HCT116 (cell line): ENCODE results near the gene PTPN4. TPM values are rescaled to one million over a fixed set of nuclear protein-coding genes. Genes with fewer than 3 reads are reported as not detected.
A peak's percentile ranks its signal among the peaks of the same experiment; 100 is the strongest.

Experiments used
- ATAC-seq: fragments of 200-7000 bp; cut with Tn5 transposase; 2 replicates; pipeline ENCODE4 v1.9.1; 2020; ENCODE audit warnings: mild to moderate bottlenecking, moderate library complexity
- BruUV-seq: library from RNA; stranded (reverse); fragments of 400-500 nt; replicated peaks from 2 replicates; lab custom pipeline; 2021; lab: Mats Ljungman, UMichigan
- CTCF ChIA-PET: fragments of 300-600 bp; sonication (Branson Sonifier 250); formaldehyde crosslinking; loops from one replicate; lab custom pipeline; 2021; ENCODE audit warnings: antibody characterized with exemption; lab: Charles Lee
- POLR2A ChIA-PET: fragments of 300-600, 350-600 bp; sonication (Branson Sonifier 250); formaldehyde crosslinking; loops from one replicate; lab custom pipeline; 2021; ENCODE audit warnings: antibody characterized with exemption; lab: Charles Lee
- RAD21 ChIA-PET, 2 experiments: fragments of 300-600 bp; sonication (Branson Sonifier 250); formaldehyde crosslinking; loops; one replicate each; lab custom pipeline; 2023; ENCODE audit warnings: low total read pairs in 2 of 2; ENCODE audit not compliant: uncharacterized antibody in 2 of 2, unreplicated experiment in 2 of 2, low non-redundant PET in 1 of 2; lab: Charles Lee
- DNase-seq: peaks from one replicate; pipeline ENCODE4 v3.0.0-alpha.2; 2010; ENCODE audit warnings: low read depth, low spot score
- H2AFZ ChIP-seq: fragments of 200-600 bp; shearing (Covaris generic), sonication (generic); 2 replicates; pipeline ENCODE4 v1.6.1; 2017; ENCODE audit warnings: low read depth, mixed run types, mixed read lengths, antibody characterized with exemption, low read length; ENCODE audit not compliant: poor library complexity, severe bottlenecking
- H3K27ac ChIP-seq: 2 replicates; pipeline ENCODE4 v1.5.1; 2012; ENCODE audit warnings: low read depth, low read length
- H3K27me3 ChIP-seq: fragments of 200-600 bp; sonication (generic); 2 replicates; pipeline ENCODE4 v1.6.1; 2016; ENCODE audit warnings: mixed run types, low read length, mixed read lengths; ENCODE audit not compliant: insufficient read depth
- H3K36me3 ChIP-seq, 2 experiments: fragments of 200-500 bp in 1 of 2; fragments of 200-600 bp in 1 of 2; sonication (Bioruptor generic) in 1 of 2; sonication (generic) in 1 of 2; 2 replicates each; pipeline versions ENCODE4 v1.5.1 to v1.6.1; 2014 to 2016; ENCODE audit warnings: low read length in 2 of 2, inconsistent platforms in 1 of 2, mixed read lengths in 1 of 2, mixed run types in 1 of 2; ENCODE audit not compliant: insufficient read depth in 2 of 2, control insufficient read depth in 1 of 2
- H3K4me1 ChIP-seq, 2 experiments: fragments of 200-600 bp in 1 of 2; sonication (generic) in 1 of 2; 2 replicates each; pipeline versions ENCODE4 v1.5.1 to v1.6.1; 2012 to 2017; ENCODE audit warnings: low read length in 2 of 2, inconsistent platforms in 1 of 2, mild to moderate bottlenecking in 1 of 2, mixed read lengths in 1 of 2, mixed run types in 1 of 2, moderate library complexity in 1 of 2; ENCODE audit not compliant: insufficient read depth in 2 of 2, control insufficient read depth in 1 of 2
- H3K4me2 ChIP-seq: fragments of 200-600 bp; sonication (generic); 2 replicates; pipeline ENCODE4 v1.6.1; 2017; ENCODE audit warnings: mixed run types, low read length, mixed read lengths
- H3K4me3 ChIP-seq, 2 experiments: fragments of 200-600 bp in 1 of 2; sonication (generic) in 1 of 2; replicated peaks in 1 of 2; 2 replicates each; pipeline ENCODE4 v1.5.1; 2011 to 2016; ENCODE audit warnings: low read length in 2 of 2, control low read depth in 1 of 2, low read depth in 1 of 2, mild to moderate bottlenecking in 1 of 2, mixed read lengths in 1 of 2, mixed run types in 1 of 2
- H3K79me2 ChIP-seq: fragments of 200-600 bp; sonication (generic); 2 replicates; pipeline ENCODE4 v1.6.1; 2017; ENCODE audit warnings: mild to moderate bottlenecking, mixed run types, low read length, moderate library complexity, mixed read lengths; ENCODE audit not compliant: insufficient read depth
- H3K9ac ChIP-seq: fragments of 200-600 bp; sonication (generic); 2 replicates; pipeline ENCODE4 v1.6.1; 2016; ENCODE audit warnings: low read length, mixed read lengths
- H3K9me2 ChIP-seq: fragments of 200-600 bp; sonication (generic), shearing (Covaris generic); 2 replicates; pipeline ENCODE4 v1.6.1; 2017; ENCODE audit warnings: mixed run types, mild to moderate bottlenecking, moderate library complexity; ENCODE audit not compliant: insufficient read depth
- H3K9me3 ChIP-seq, 2 experiments: fragments of 200-500 bp in 1 of 2; fragments of 200-600 bp in 1 of 2; sonication (Bioruptor generic) in 1 of 2; sonication (generic) in 1 of 2; 2 replicates each; pipeline ENCODE4 v1.6.1; 2014 to 2017; ENCODE audit warnings: low read length in 2 of 2, mixed read lengths in 2 of 2, inconsistent platforms in 1 of 2, low read depth in 1 of 2, mild to moderate bottlenecking in 1 of 2, mixed run types in 1 of 2, moderate library complexity in 1 of 2; ENCODE audit not compliant: control insufficient read depth in 1 of 2, insufficient read depth in 1 of 2
- H4K20me1 ChIP-seq: fragments of 200-600 bp; sonication (generic), shearing (Covaris generic); 2 replicates; pipeline ENCODE4 v1.6.1; 2017; ENCODE audit warnings: mixed run types, mild to moderate bottlenecking, moderate library complexity; ENCODE audit not compliant: insufficient read depth
- CBX3 ChIP-seq: IDR thresholded peaks from 2 replicates; pipeline ENCODE4 v1.6.1; 2012; ENCODE audit warnings: low read depth
- CEBPB ChIP-seq: IDR thresholded peaks from 2 replicates; pipeline ENCODE4 v1.6.1; 2012; ENCODE audit warnings: low read depth
- CTCF ChIP-seq, 3 experiments: fragments of 200-600 bp in 1 of 3; sonication (generic) in 1 of 3; IDR thresholded peaks in 2 of 3; conservative IDR thresholded peaks in 1 of 3; 2 replicates each; pipeline ENCODE4 v1.5.1; 2012 to 2017; ENCODE audit warnings: low read depth in 2 of 3, low read length in 2 of 3, antibody characterized with exemption in 1 of 3, borderline replicate concordance in 1 of 3, control low read depth in 1 of 3, mild to moderate bottlenecking in 1 of 3, mixed read lengths in 1 of 3, mixed run types in 1 of 3, moderate library complexity in 1 of 3; ENCODE audit not compliant: insufficient read depth in 1 of 3
- EGR1 ChIP-seq: IDR thresholded peaks from 2 replicates; pipeline ENCODE4 v1.6.1; 2012; ENCODE audit warnings: low read depth
- EZH2 ChIP-seq: fragments of 200-600 bp; sonication (generic); IDR thresholded peaks from 2 replicates; pipeline ENCODE4 v1.6.1; 2017; ENCODE audit warnings: antibody characterized with exemption, mixed run types
- EZH2phosphoT487 ChIP-seq: fragments of 200-600 bp; IDR thresholded peaks from 2 replicates; pipeline ENCODE4 v1.6.1; 2018; ENCODE audit warnings: antibody characterized with exemption, borderline replicate concordance
- FOSL1 ChIP-seq: IDR thresholded peaks from 2 replicates; pipeline ENCODE4 v1.6.1; 2012; ENCODE audit warnings: low read depth
- JUND ChIP-seq: IDR thresholded peaks from 2 replicates; pipeline ENCODE4 v1.6.1; 2012
- POLR2A ChIP-seq: IDR thresholded peaks from 2 replicates; pipeline ENCODE4 v1.7.0; 2011; ENCODE audit warnings: borderline replicate concordance; ENCODE audit not compliant: insufficient read depth, insufficient read length; ENCODE audit errors: extremely low read depth
- POLR2AphosphoS5 ChIP-seq: IDR thresholded peaks from 2 replicates; pipeline ENCODE4 v1.6.1; 2011; ENCODE audit warnings: mild to moderate bottlenecking, low read depth, low read length, moderate library complexity
- RAD21 ChIP-seq: IDR thresholded peaks from 2 replicates; pipeline ENCODE4 v1.6.1; 2012; ENCODE audit warnings: low read depth, mild to moderate bottlenecking
- REST ChIP-seq: IDR thresholded peaks from 2 replicates; pipeline ENCODE4 v1.6.1; 2012; ENCODE audit warnings: low read depth
- SIN3A ChIP-seq: IDR thresholded peaks from 2 replicates; pipeline ENCODE4 v1.6.1; 2012; ENCODE audit warnings: low read depth
- YY1 ChIP-seq: IDR thresholded peaks from 2 replicates; pipeline ENCODE4 v1.6.1; 2011; ENCODE audit warnings: low read length, low read depth, moderate library complexity, mild to moderate bottlenecking; ENCODE audit not compliant: insufficient replicate concordance; ENCODE audit errors: extremely low read depth
- intact Hi-C: fragments of 100-400 bp; cut with micrococcal nuclease; formaldehyde crosslinking; loops from 2 replicates; pipeline ENCODE4 v1.10.0; 2022
- total RNA-seq: library from RNA; stranded (reverse); gene quantifications from one replicate; pipeline ENCODE4 v1.2.1, GENCODE V29; 2021; ENCODE audit not compliant: unreplicated experiment

PTPN4 gene
- total RNA-seq, 1 experiment from 2014 or later: 38.4 TPM

GRCh38 chr2:119759451-119760236 is at the start of gene PTPN4 (continued):
- TF ChIP-seq POLR2AphosphoS5 (peak; percentile 88), YY1 (peak; percentile 92)

GRCh38 chr2:119710281-119710680 is 49.4 kb upstream of the PTPN4 start:
- Histone ChIP-seq H3K79me2 (no peaks in the 10 kb centered on the region), H4K20me1 (no peaks in the 10 kb centered on the region), H3K27ac (no peak overlapping the region), H3K27me3 (no peaks in the 10 kb centered on the region), H3K4me2 (no peak overlapping the region), H3K9me3 (peaks cover 0 to 3% of the 10 kb centered on the region in 2 experiments; a peak in 1 of 4 replicates), H3K9me2 (no peaks in the 10 kb centered on the region), H2AFZ (no peak overlapping the region), H3K9ac (no peak overlapping the region), H3K36me3 (no peaks in the 10 kb centered on the region), H3K4me1 (no peaks in the 10 kb centered on the region), H3K4me3 (no peak overlapping the region)
- ChIA-PET CTCF (no interaction called here), RAD21 (no interaction called here), POLR2A (no interaction called here)
- ATAC-seq (no peak), DNase-seq (no peak)
- TF ChIP-seq CEBPB: no peak
- TF ChIP-seq POLR2AphosphoS5: no peak
- no peak for TF ChIP-seq EGR1
- TF ChIP-seq EZH2: no peak
- no peak for TF ChIP-seq EZH2phosphoT487
- TF ChIP-seq JUND: no peak
- TF ChIP-seq YY1: no peak
- no TSS peak for BruUV-seq
- intact Hi-C loops: no loop called here

GRCh38 chr2:119711352-119711751 is 48.4 kb upstream of the PTPN4 start:
- intact Hi-C loops: no loop called here
- no peak overlapping the region for H3K9ac ChIP-seq
- H3K4me2 ChIP-seq: no peak overlapping the region
- ChIA-PET RAD21 (no interaction called here), CTCF (no interaction called here), POLR2A (no interaction called here)
- H4K20me1 ChIP-seq: no peaks in the 10 kb centered on the region
- no peak for ATAC-seq
- no peaks in the 10 kb centered on the region for H3K9me2 ChIP-seq
- no peak overlapping the region for H3K27ac ChIP-seq
- no TSS peak for BruUV-seq
- H3K9me3 ChIP-seq: no peaks in the 10 kb centered on the region
- H3K79me2 ChIP-seq: no peaks in the 10 kb centered on the region
- no peak overlapping the region for H2AFZ ChIP-seq
- no peaks in the 10 kb centered on the region for H3K4me1 ChIP-seq
- H3K27me3 ChIP-seq: no peaks in the 10 kb centered on the region
- H3K4me3 ChIP-seq: no peak overlapping the region
- no peak for DNase-seq
- no peaks in the 10 kb centered on the region for H3K36me3 ChIP-seq
- TF ChIP-seq FOSL1 (no peak), POLR2A (no peak), SIN3A (no peak), POLR2AphosphoS5 (no peak), CBX3 (no peak), CEBPB (no peak), REST (no peak), RAD21 (no peak), CTCF (IDR thresholded peaks at IDR 0.05 in 2 of 3, conservative IDR thresholded peaks at IDR 0.05 in 1 of 3; ENCODE audit: borderline replicate concordance in 1 of 3, insufficient read depth in 1 of 3, low read depth in 2 of 3, low read length in 2 of 3) (no peak)
